ENCODE results near the gene CHML.
A peak's percentile ranks its signal among the peaks of the same experiment; 100 is the strongest.

Gene CHML

GRCh38 chr1:241645199-241645598, 5.0 kb upstream of the CHML start:
- no peak for FAIRE-seq

GRCh38 chr1:241644259-241644658, 4.1 kb upstream of the CHML start:
- no peak for FAIRE-seq

- peak; percentile 14 for FAIRE-seq
Measured at GRCh38 chr1:241642593-241642944, 2.4 kb upstream of the CHML start.

GRCh38 chr1:241641773-241642592, 1.8 kb upstream of the CHML start:
- no peak for FAIRE-seq

GRCh38 chr1:241640867-241641622, 876 bp upstream of the CHML start:
- FAIRE-seq = no peak

- FAIRE-seq = no peak
Measured at GRCh38 chr1:241639623-241640148, 483 bp downstream of the CHML start.

GRCh38 chr1:241638909-241639622, 1.1 kb downstream of the CHML start:
- FAIRE-seq = no peak

- no peak for FAIRE-seq
Measured at GRCh38 chr1:241638099-241638682, 2.0 kb downstream of the CHML start.

GRCh38 chr1:241637604-241638003, 2.6 kb downstream of the CHML start:
- no peak for FAIRE-seq

- no peak for FAIRE-seq
Measured at GRCh38 chr1:241637046-241637590, 3.1 kb downstream of the CHML start.

- FAIRE-seq = no peak
Measured at GRCh38 chr1:241636291-241636690, 3.9 kb downstream of the CHML start.

GRCh38 chr1:241635556-241636152, 4.5 kb downstream of the CHML start:
- no peak for FAIRE-seq

GRCh38 chr1:241632987-241633386, 7.2 kb downstream of the CHML start:
- FAIRE-seq = no peak

GRCh38 chr1:241631674-241632073, 8.5 kb downstream of the CHML start:
- FAIRE-seq = no peak

GRCh38 chr1:241630899-241631298, 9.3 kb downstream of the CHML start:
- FAIRE-seq = no peak

- no peak for FAIRE-seq
Measured at GRCh38 chr1:241630476-241630875, 9.7 kb downstream of the CHML start.

GRCh38 chr1:241630005-241630404, 10.2 kb downstream of the CHML start:
- no peak for FAIRE-seq

- peak; percentile 36 for FAIRE-seq
Measured at GRCh38 chr1:241627453-241628259, 12.5 kb downstream of the CHML start.

GRCh38 chr1:241624935-241625334, 15.2 kb downstream of the CHML start:
- FAIRE-seq = no peak

- no peak for FAIRE-seq
Measured at GRCh38 chr1:241622669-241623068, 17.5 kb downstream of the CHML start.

- no peak for FAIRE-seq
Measured at GRCh38 chr1:241617426-241617825, 22.7 kb downstream of the CHML start.

All from colon (tissue), 2 donors.